HG02870 (cell line): Measurements from ENCODE around the gene DNMT3L.
"Not testable (repeated sequence)": the region's sequence is repeated elsewhere in the genome, so short reads cannot be mapped to it uniquely, and the experiment has no call there.

Source experiments
- ATAC-seq: cut with Tn5 transposase; IDR thresholded peaks from one replicate; pipeline ENCODE4 v1.9.1; 2021; ENCODE audit warnings: mild to moderate bottlenecking, moderate library complexity; ENCODE audit not compliant: unreplicated experiment

DNMT3L gene

DNA sequence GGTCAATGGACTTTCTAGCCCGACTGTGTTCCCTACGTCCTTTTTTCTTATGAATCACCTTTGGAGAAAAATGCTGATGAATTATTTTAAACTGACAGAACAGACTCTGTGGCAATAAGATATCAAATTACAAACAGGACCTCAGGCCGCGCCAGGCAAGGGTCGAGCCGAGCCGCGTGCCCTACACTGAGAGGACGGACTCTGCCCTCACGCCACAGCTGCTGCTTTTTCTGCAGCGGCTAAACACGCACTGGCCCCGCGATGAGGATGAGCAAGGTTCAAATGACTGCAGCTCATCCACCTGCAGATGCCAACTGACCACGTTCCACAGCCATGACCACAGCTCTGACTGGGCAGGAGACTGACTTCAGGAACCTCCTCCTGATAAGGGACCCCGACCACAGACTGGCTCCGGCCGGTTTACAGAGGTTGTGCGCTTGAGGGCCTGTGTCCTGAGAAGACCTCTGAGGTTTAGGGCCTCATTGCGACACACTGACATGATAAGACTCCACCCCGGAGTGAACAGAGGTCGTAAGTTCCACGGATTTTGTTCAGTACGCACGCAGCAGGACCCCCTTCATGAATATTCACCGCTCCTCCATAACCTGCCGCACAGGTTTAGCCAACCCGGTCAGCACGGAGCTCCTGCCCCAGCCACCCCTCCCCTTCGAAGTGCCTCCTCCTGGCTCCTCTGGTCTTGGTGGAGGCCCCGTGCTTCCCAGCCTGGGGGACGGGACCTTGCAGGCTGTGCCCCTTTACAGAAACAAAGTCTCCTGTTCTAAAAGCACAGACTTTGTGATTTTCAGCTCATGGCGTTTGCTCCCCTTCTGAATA is 12.3 kb downstream of the DNMT3L start:
- ATAC-seq: not testable (repeated sequence)

DNA sequence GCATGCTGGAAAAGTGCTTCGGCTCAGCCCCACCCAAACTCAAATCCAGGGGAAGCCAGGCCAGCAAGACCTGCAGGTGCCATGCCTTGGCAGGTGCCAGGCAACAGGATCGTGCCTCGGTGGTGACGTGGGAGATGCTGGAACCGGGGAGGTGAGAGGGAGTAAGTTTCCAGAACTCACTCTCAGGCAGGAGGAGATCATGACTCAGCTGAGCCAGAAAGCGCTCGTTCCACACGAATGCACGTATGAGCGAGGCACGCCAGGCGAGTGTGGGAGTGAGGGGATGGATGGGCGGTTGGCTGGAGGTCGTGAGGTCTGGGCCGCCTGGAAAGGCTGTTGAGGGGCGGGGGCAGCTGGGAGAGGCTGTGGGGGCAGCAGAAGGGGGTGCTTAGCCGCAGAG is 13.8 kb downstream of the DNMT3L start:
- ATAC-seq: not testable (repeated sequence)

DNA sequence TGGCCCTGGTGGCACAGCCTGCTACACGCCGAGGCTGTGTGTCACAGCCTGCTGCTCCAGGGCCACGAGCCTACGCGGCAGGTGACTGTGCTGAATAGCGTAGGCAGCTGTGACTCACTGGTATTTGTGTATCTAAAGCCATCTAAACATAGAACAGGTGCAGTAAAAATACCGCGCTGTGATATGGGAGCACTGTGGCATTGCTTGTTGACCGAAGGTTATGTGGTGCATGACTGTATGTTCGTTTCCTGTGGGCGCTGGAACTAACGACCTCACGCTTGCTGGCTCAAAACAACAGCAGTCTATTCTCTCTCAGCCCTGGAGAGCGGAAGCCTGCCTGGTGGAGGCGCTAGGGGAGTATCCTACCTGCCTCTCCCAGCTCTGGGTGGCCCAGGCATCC is 17.7 kb downstream of the DNMT3L start:
- ATAC-seq: peak; percentile 50

DNA sequence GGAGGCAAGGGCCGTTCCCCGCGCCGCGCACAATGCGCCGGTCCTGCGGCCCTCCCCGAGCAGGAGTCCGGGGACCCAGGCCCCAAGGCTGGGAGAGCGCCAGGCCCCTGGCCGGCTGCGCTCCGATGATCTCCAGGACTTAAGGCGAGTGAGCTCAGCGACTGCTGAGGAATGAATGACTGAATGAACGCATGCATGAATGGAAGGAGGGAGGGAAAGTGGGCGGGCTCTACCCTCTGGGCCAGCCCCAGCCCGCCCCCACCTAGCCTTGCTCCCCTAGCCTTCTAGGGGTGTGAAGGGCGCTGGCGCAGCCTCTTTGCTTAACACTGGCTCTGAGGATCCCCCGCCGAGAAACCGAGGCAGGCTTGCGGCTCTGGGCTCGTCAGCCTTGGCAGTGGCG is 20.4 kb downstream of the DNMT3L start:
- peak; percentile 39 for ATAC-seq

DNA sequence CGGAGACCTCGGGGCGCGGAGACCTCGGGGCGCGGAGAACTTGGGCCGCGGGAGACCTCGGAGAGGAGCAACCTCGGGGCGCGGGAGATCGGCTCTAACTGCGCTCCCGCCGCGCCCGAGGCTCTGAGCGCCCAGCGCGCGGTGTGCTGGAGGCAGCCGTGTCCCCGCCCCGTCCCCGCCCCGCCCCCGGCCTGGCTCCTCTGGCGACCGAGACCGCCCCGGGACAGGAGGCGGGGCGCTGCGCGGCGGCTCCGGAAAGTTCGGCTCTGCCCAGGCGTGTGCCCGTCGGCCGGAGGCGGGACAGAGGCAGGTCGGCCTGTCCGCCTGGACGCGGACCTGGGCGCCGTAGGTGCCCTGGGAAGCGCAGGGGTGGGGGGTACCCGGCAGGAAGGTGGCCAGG is 20.9 kb downstream of the DNMT3L start, which contains the start of gene ICOSLG:
ICOSLG (minus strand) TSS at position 102 of the 400 bp plus-strand sequence. CDS start 126 bp downstream, outside the sequence.
- ATAC-seq: peak; percentile 32

DNA sequence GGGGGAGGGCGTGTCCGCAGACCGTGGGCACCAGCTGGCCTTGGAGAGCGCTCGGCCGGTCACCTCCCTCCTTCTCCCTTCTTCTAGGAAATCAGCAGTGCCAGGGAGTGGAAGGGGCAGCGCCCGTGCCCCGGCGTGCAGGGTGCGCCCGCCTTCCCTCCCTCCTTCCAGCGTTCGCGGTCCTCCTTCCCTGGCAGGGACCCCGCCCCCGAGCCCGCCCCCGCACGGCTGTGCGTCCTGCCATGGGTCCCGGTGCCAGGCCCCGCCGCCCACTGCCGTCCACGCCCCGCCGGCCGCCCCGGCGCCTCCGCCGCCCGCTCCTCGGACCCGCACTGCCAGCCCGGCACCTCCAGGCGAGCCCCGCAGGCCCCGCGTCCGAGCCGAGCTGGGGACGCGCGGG is 21.3 kb downstream of the DNMT3L start:
- not testable (repeated sequence) for ATAC-seq

DNA sequence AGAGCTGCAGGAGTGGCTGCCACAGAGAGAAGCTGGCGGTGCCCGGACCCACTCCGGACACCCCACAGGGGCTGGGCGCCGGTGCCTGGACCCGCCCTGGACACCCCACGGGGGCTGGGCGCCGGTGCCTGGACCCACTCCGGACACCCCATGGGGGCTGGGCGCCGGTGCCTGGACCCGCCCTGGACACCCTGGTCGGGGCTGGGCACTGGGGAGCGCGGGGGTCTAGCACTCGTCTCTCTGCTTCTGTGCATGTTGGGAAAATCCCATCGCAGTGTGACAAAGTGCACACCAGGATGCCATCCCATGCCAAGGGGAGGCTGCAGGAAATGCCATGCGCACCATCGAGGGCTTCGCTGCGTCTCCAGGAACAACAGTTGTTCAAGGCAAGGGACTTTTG is 32.1 kb downstream of the DNMT3L start:
- not testable (repeated sequence) for ATAC-seq

DNA sequence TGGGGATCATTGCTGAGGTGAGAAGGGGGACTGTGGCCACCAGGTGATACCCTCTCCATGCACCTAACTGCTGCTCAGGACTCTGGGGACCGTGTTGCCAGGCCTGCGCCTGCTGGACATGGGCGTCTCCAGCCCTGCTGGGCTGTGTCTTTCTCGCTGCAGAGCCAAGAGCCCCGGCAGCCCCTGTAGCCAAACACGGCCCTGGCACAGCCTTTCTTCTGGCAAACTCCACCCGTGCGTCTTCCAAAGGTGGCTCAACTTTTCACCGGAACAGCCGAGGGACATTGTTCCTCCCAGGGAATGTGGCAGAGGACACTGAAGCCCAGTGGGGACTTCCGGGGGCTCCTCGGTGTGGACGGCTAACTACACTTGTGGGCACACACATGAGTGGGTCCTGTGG is 33.6 kb downstream of the DNMT3L start:
- ATAC-seq: not testable (repeated sequence)

DNA sequence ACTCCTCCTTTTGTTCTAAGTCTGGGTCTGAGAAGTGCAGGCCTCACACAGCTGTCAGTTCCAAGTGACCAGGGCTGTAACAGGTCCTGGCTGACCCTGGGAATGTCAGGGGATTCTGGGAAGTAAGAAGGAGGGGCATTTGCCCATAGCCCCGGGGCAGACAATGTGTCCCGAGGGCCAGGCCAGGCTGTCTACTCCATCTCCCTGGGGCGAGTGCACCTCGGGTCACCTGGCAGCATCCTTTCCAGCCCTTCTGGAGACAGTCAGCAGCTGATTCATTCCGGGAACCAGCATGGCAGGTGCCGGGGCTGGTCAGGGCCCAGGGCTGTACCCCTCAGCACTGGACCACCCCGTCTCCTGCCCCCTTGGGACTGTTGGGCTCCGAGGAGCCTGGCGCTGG is 34.1 kb downstream of the DNMT3L start:
- ATAC-seq: not testable (repeated sequence)

DNA sequence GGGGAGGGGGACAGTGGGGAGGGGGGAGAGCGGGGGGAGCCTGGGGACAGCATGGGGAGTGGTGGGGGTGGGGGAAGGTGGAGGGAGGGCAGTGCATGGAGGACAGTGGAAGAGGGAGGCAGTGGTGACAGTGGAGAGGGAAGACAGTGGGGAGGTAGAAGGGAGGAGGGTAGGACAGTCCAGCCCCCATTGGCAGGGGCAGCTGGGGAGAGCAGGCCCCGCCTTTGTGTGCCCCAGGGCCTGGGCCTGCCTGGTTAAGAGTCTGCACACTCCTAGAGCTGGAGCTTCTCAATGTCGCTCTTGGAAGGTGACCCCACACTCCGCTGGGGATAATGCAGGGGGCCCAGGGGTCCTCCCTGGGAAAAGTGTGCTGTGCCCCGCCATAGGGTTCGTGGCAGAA is 36.1 kb downstream of the DNMT3L start:
- ATAC-seq: not testable (repeated sequence)

DNA sequence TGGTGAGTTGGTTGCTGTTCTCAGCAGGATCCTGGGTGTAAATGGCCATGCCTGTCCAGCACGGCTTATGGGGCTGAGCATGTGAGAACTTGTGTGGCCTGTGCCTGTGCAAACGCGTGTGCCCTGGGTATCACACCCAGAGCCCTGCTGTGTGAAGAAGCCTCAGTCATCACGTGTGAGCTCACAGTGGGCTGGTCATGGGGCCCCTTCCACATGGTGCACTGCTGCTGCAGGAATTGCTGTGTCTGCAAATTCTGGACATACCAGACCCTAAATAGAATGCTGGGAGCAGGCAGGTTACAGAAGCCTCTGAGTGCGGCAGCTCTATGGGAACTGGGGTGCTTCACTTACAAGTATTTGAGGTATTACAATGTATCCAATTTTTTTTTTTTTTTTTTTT is 38.4 kb downstream of the DNMT3L start:
- ATAC-seq: not testable (repeated sequence)

DNA sequence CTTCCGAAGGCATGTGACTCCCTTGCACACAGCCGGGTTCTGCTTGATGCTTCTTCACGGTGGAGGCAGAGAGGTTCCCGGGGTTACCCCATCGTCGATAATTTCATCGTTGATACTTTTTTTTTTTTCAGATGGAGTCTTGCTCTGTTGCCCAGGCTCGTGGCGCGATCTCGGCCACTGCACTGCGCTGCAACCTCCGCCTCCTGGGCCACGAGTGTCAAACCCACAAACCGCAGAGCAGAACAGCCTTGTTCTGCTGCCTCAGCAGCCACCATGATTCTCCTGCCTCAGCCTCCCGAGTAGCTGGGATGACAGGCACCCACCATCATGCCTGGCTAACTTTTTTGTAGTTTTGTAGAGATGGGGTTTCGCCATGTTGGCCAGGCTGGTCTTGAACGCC is 41.0 kb downstream of the DNMT3L start:
- not testable (repeated sequence) for ATAC-seq

DNA sequence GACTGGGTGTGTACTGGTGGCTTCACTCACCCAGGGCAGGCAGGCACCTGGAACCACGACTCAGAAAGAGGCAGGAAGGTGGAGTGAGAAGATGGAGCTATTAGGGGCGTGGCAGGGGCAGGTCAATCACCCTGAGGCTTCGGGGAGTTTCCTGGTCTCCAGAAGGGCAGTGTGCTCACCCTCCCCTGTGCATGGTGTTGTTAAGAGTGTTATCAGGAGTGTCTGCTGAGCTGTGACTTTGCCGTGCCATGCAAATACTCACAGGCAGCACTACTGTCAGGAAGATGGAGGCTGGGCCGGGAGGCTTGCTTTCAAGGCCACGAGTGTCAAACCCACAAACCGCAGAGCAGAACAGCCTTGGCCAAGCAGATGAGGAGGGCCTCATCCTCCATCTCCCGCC is 43.2 kb downstream of the DNMT3L start:
- not testable (repeated sequence) for ATAC-seq

DNA sequence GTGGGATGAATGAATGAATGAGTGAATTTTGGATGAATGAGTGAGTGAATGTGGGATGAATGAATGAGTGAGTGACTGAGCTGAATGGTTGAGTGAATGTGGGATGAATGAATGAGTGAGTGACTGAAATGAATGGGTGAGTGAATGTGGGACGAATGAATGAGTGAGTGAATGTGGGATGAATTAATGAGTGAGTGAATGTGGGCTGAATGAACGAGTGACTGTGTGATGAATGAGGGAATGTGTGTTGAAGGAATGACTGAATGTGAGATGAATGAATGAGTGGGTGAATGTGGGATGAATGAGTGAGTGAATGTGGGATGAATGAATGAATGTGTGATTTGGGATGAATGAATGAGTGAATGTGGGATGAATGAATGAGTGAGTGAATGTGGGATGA is 49.7 kb downstream of the DNMT3L start:
- ATAC-seq: not testable (repeated sequence)

DNA sequence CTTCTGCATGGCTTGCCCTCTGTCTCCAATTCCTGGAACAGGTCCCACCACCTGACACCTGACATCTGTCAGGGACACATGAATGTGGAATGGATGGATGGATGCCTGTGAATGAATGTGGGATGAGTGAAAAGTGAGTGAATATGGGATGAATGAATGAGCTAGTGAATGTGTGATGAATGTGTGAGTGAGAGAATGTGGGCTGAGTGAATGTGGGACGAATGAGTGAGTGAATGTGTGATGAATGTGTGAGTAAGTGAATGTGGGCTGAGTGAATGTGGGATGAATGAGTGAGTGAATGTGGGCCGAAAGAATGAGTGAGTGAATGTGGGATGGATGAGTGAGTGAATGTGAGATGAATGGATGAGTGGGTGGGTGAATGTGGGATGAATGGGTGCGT is 50.1 kb downstream of the DNMT3L start:
- ATAC-seq: not testable (repeated sequence)

DNA sequence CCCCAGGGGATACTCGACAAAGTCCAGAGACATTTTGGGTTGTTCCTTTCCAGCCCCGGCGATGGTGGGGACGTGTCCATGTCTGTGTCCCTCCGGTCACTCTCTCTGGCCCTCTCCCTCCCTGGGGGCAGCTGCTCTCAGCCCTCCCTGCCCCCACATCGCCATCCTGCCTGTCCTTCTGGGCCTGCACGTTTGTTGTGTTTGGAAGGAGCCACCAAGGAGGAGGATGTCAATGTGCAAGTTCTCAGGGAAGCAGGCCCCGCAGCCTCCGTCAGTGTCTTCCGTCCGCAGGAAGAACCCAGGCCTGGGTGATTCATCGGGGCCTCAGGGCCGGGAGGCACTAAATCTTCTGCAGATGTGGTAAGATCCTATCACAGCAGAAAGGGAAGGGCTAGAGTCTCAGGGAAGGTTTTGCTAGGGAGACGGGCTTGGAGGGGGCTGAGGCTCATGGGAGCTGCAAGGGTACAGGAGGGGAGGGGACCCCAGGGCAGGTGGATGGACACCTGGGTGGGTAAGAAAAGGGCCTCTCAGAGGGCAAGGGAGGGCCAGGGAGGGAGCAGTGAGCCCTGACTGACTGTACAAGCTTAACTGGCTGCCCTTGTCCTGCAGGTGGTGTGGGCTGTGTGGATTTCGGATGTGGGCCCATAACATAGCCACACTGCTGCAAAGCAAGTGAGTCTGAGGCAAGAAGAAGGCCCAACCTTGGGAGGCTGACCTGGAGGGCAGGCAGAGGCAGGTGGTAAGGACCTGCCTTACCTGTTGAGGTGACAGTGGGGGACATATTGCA is 53.6 kb downstream of the DNMT3L start:
- ATAC-seq: not testable (repeated sequence)

DNA sequence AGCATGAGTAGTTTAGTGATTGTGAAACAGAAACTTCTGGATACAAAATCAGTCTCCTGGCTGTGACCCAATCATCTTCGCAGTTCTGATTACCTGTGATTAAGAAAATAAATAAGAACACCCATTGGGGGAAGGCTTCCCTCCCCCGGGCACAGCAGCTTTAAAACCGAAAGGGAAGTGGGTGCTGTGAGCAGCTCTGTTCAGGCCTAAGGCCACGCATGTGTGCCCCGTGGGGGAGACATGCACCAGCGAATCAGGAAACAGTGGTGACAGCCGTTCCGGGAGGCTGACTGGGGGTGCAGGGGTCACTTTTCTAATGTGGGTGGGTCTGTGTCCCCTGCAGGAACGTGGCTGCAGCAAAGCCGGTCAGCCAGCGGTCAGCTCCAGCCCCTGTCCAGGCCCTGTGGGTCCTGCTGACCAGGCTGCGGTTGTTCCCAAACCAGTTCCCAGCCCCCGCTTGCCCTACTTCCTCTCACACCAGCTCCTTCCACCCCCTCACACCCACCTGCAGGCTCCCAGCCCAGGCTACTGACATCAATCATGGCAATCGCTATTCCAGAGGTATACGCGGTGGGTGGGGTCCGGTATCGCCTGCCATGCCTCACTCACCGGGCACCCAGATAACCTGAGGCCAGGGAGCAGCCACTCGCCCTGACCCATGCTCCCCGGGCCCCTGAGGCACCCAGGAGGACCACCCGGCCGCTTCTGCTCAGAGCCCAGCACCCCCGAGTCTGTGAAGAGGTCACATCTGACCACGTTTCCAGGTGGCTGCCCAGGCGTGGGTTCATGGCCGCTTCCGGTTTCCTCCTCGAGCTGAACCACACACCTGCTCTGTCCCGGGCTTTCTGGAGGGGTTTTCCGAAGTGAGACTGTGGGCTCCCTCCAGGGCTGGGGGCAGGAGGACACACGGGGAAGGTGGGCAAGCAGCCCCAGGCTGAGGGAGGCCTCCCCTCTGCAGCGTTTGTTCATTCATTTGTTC is 54.7 kb downstream of the DNMT3L start:
- peak; percentile 47 for ATAC-seq

DNA sequence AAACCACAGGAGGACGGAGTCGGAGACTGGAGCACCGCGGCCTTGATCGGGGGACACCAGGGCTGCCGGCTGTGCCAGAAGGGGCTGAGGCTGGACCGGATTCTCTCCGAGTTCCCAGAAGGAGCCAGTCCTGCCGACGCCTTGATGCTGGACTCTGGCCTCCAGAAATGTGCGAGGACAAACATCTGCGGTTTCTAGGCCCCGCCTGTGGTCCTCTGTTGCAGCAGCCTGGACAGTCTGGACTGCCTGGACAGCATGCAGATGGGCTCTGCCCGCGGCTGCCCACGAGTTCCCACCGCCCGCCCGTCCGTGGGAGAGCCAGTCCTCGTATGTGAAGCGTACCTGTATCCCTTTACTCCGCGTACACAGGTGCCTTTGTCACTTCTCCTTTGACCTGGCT is 55.5 kb downstream of the DNMT3L start:
- not testable (repeated sequence) for ATAC-seq

DNA sequence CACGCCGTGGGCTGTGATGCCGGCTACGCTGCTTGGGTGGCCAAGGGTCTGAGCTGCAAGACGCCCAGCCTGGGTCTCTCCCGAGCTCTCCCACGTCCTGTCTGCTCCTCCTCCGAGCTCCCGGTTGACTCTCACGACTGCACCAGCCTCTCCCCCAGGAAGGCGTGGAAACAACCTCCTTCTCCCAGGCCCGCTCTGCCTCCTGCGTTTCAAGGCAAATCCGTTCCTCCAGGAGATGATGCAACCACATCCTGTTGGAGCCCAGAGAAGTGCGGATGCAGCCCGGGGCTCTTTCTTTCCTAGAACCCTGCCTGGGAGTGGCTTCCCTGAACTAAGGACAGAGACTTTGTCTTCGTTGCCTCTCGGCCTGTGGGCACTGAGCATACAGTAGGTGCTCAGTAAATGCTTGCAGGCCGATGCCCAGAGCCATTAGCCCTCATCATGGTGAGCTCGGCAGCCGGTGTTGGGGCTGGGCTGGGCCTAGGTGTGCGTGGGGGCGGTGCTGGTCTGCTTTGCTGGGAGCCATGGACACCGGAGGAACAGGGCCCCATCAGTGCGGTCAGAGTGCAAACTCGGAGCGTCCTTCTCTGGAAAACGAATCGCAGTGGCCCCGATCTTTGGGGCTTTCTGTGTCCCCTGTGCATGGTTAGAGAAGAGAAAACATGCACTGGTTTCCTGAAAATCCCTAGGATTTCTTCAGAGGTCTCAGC is 59.0 kb downstream of the DNMT3L start:
- not testable (repeated sequence) for ATAC-seq

DNA sequence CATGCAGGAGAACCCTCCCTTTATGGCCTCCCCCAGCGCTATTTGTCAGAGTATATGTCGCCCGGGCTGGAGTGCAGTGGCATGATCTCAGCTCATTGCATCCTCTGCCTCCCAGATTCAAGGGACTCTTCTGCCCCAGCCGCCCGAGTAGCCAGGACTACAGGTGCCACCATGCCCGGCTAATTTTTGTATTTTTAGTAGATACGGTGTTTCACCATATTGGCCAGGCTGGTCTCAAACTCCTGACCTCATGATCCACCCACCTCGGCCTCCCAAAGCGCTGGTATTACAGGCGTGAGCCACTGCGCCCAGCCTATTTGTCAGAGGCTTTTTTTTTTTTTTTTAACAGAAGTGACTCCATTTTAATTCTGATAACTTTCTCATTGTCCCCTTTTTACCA is 61.7 kb downstream of the DNMT3L start:
- not testable (repeated sequence) for ATAC-seq
